ENCODE measurements around the gene VMAC.
"Not testable (repeated sequence)": the region's sequence is repeated elsewhere in the genome, so short reads cannot be mapped to it uniquely, and the experiment has no call there.

VMAC gene

GRCh38 chr19:5904352-5905113, at the start of gene VMAC:
TSS of gene VMAC (plus strand) at chr19:5904872. CDS start at chr19:5904891, 19 bp downstream.
- peak; percentile 100 for DNase-seq

- not testable (repeated sequence) for DNase-seq
Observed at GRCh38 chr19:5855151-5855550, 49.5 kb upstream of the VMAC start.

- no peak for DNase-seq
Observed at GRCh38 chr19:5857203-5858081, 47.2 kb upstream of the VMAC start.

GRCh38 chr19:5863030-5863665, 41.5 kb upstream of the VMAC start:
- no peak for DNase-seq

GRCh38 chr19:5864013-5864720, 40.5 kb upstream of the VMAC start:
- no peak for DNase-seq

- DNase-seq = no peak
Observed at GRCh38 chr19:5864725-5865486, 39.8 kb upstream of the VMAC start.

GRCh38 chr19:5865772-5866171, 38.9 kb upstream of the VMAC start:
- DNase-seq = no peak

- DNase-seq = no peak
Observed at GRCh38 chr19:5867201-5868136, 37.2 kb upstream of the VMAC start.

GRCh38 chr19:5870986-5871394, 33.7 kb upstream of the VMAC start:
- DNase-seq = no peak

- DNase-seq = no peak
Observed at GRCh38 chr19:5873617-5874199, 31.0 kb upstream of the VMAC start.

- not testable (repeated sequence) for DNase-seq
Observed at GRCh38 chr19:5874496-5874895, 30.2 kb upstream of the VMAC start.

- no peak for DNase-seq
Observed at GRCh38 chr19:5877427-5877826, 27.2 kb upstream of the VMAC start.

- no peak for DNase-seq
Observed at GRCh38 chr19:5877882-5878281, 26.8 kb upstream of the VMAC start.

GRCh38 chr19:5880196-5880595, 24.5 kb upstream of the VMAC start:
- no peak for DNase-seq

- no peak for DNase-seq
Observed at GRCh38 chr19:5880604-5881078, 24.0 kb upstream of the VMAC start.

GRCh38 chr19:5881543-5882299, 23.0 kb upstream of the VMAC start:
- no peak for DNase-seq

GRCh38 chr19:5882421-5882968, 22.2 kb upstream of the VMAC start:
- DNase-seq = no peak

GRCh38 chr19:5883157-5883873, 21.4 kb upstream of the VMAC start:
- DNase-seq = not testable (repeated sequence)

Measured in activated CD4-positive, alpha-beta T cell treated with anti-CD3 and anti-CD28 coated beads, Interleukin-10, Interleukin-2, amounts not matched to agents 100 ng/mL and 50 ng/mL, durations not matched to agents 16 hours and 8 hours (primary cell).